ENCODE data around the gene TMEM168.
A peak's percentile ranks its signal among the peaks of the same experiment; 100 is the strongest.

TMEM168 gene

DNA sequence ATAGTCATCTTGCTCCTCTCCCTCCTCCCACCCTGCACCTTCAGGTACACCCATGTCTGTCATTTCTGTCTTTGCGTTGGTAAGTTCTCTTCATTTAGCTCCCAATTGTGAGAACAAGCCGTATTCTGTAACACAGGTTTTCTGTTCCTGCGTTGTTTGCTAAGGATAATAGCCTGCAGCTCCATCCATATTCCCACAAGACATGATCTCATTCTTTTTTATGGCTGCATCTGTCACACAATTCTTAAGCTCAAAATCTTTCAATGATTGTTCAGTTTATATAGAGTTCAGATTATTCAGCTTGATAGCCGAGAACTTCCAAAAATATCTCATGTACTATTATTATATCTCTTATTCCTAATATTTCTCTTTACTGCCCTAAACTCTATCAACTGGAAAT, 16.0 kb upstream of the TMEM168 start (continued):
- TF ChIP-seq ZNF174 (tag by site-specific recombination; IDR thresholded peaks at IDR 0.05) (no peak), ZNF837 (tag by site-specific recombination; IDR thresholded peaks at IDR 0.05) (no peak), KLF10 (tag by site-specific recombination; IDR thresholded peaks at IDR 0.05) (no peak), IKZF3 (tag by site-specific recombination; IDR thresholded peaks at IDR 0.05) (0 out of 2 replicates have a peak, but pooled peaks have one; percentile 27), ZNF157 (tag by site-specific recombination; IDR thresholded peaks at IDR 0.05) (no peak), ZNF521 (tag by site-specific recombination; IDR thresholded peaks at IDR 0.05) (no peak), ZNF248 (tag by site-specific recombination; IDR thresholded peaks at IDR 0.05) (no peak), HOXD13 (CRISPR knock-in tag; IDR thresholded peaks at IDR 0.05; ENCODE audit: borderline replicate concordance) (no peak), GLI2 (tag by site-specific recombination; IDR thresholded peaks at IDR 0.05; ENCODE audit: borderline replicate concordance, low read depth) (no peak), ZFP37 (tag by site-specific recombination; IDR thresholded peaks at IDR 0.05) (no peak), ZNF792 (tag by site-specific recombination; IDR thresholded peaks at IDR 0.05) (no peak), ZEB2 (tag by site-specific recombination; IDR thresholded peaks at IDR 0.05) (0 out of 2 replicates have a peak, but pooled peaks have one; percentile 21), ZNF10 (tag by site-specific recombination; IDR thresholded peaks at IDR 0.05) (no peak), ZNF473 (tag by site-specific recombination; IDR thresholded peaks at IDR 0.05) (no peak), ZNF302 (tag by site-specific recombination; IDR thresholded peaks at IDR 0.05; ENCODE audit: low read depth) (no peak), ZNF335 (tag by site-specific recombination; conservative IDR thresholded peaks at IDR 0.05) (0 out of 2 replicates have a peak, but pooled peaks have one; percentile 15), ZNF544 (tag by site-specific recombination; IDR thresholded peaks at IDR 0.05) (no peak)
- TF ChIP-seq, protein P1, sequence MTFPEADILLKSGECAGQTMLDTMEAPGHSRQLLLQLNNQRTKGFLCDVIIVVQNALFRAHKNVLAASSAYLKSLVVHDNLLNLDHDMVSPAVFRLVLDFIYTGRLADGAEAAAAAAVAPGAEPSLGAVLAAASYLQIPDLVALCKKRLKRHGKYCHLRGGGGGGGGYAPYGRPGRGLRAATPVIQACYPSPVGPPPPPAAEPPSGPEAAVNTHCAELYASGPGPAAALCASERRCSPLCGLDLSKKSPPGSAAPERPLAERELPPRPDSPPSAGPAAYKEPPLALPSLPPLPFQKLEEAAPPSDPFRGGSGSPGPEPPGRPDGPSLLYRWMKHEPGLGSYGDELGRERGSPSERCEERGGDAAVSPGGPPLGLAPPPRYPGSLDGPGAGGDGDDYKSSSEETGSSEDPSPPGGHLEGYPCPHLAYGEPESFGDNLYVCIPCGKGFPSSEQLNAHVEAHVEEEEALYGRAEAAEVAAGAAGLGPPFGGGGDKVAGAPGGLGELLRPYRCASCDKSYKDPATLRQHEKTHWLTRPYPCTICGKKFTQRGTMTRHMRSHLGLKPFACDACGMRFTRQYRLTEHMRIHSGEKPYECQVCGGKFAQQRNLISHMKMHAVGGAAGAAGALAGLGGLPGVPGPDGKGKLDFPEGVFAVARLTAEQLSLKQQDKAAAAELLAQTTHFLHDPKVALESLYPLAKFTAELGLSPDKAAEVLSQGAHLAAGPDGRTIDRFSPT (tag by site-specific recombination; IDR thresholded peaks at IDR 0.05): no peak
- TF ChIP-seq, protein P2, sequence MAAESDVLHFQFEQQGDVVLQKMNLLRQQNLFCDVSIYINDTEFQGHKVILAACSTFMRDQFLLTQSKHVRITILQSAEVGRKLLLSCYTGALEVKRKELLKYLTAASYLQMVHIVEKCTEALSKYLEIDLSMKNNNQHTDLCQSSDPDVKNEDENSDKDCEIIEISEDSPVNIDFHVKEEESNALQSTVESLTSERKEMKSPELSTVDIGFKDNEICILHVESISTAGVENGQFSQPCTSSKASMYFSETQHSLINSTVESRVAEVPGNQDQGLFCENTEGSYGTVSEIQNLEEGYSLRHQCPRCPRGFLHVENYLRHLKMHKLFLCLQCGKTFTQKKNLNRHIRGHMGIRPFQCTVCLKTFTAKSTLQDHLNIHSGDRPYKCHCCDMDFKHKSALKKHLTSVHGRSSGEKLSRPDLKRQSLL (tag by site-specific recombination; IDR thresholded peaks at IDR 0.05): no peak
- TF ChIP-seq, protein P3, sequence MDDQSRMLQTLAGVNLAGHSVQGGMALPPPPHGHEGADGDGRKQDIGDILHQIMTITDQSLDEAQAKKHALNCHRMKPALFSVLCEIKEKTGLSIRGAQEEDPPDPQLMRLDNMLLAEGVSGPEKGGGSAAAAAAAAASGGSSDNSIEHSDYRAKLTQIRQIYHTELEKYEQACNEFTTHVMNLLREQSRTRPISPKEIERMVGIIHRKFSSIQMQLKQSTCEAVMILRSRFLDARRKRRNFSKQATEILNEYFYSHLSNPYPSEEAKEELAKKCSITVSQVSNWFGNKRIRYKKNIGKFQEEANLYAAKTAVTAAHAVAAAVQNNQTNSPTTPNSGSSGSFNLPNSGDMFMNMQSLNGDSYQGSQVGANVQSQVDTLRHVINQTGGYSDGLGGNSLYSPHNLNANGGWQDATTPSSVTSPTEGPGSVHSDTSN (CRISPR knock-in tag; IDR thresholded peaks at IDR 0.05): no peak

DNA sequence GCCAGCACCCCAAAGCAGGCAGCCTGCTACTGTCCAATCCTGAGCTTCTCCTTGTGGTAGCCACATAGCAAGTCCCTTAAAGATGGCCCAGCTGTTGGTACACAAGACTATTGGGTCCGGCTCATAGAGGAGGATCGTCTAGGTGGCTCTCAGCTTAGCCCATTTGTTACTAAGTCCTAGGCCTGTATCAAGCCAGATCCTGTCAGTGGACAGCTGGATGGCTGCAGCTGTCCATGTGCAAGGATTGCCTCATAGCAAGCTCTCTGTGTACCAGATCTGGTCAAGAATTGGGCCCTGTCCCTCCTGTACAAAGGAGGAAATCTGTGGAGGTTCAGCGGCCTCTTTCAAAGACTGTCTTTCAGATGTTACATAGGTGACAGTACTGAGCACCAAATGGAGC, 12.2 kb upstream of the TMEM168 start:
- H3K4me3 ChIP-seq (ENCODE audit: low read depth, low read length): no peak overlapping the region
- ChIA-PET CTCF (no interaction called here), POLR2A (no interaction called here)
- TF ChIP-seq ZNF426 (tag by site-specific recombination; IDR thresholded peaks at IDR 0.05) (no peak), ZNF292 (tag by site-specific recombination; IDR thresholded peaks at IDR 0.05; ENCODE audit: borderline replicate concordance, low read depth) (no peak), YY2 (tag by site-specific recombination; IDR thresholded peaks at IDR 0.05) (no peak), ZNF473 (tag by site-specific recombination; IDR thresholded peaks at IDR 0.05) (no peak), HOXC10 (CRISPR knock-in tag; IDR thresholded peaks at IDR 0.05) (no peak), ZNF664 (tag by site-specific recombination; IDR thresholded peaks at IDR 0.05) (no peak), ZNF354C (tag by site-specific recombination; IDR thresholded peaks at IDR 0.05; ENCODE audit: borderline replicate concordance, low read depth) (no peak)
- TF ChIP-seq, protein P4, sequence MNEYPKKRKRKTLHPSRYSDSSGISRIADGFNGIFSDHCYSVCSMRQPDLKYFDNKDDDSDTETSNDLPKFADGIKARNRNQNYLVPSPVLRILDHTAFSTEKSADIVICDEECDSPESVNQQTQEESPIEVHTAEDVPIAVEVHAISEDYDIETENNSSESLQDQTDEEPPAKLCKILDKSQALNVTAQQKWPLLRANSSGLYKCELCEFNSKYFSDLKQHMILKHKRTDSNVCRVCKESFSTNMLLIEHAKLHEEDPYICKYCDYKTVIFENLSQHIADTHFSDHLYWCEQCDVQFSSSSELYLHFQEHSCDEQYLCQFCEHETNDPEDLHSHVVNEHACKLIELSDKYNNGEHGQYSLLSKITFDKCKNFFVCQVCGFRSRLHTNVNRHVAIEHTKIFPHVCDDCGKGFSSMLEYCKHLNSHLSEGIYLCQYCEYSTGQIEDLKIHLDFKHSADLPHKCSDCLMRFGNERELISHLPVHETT (tag by site-specific recombination; IDR thresholded peaks at IDR 0.05): no peak
- TF ChIP-seq, protein P5, sequence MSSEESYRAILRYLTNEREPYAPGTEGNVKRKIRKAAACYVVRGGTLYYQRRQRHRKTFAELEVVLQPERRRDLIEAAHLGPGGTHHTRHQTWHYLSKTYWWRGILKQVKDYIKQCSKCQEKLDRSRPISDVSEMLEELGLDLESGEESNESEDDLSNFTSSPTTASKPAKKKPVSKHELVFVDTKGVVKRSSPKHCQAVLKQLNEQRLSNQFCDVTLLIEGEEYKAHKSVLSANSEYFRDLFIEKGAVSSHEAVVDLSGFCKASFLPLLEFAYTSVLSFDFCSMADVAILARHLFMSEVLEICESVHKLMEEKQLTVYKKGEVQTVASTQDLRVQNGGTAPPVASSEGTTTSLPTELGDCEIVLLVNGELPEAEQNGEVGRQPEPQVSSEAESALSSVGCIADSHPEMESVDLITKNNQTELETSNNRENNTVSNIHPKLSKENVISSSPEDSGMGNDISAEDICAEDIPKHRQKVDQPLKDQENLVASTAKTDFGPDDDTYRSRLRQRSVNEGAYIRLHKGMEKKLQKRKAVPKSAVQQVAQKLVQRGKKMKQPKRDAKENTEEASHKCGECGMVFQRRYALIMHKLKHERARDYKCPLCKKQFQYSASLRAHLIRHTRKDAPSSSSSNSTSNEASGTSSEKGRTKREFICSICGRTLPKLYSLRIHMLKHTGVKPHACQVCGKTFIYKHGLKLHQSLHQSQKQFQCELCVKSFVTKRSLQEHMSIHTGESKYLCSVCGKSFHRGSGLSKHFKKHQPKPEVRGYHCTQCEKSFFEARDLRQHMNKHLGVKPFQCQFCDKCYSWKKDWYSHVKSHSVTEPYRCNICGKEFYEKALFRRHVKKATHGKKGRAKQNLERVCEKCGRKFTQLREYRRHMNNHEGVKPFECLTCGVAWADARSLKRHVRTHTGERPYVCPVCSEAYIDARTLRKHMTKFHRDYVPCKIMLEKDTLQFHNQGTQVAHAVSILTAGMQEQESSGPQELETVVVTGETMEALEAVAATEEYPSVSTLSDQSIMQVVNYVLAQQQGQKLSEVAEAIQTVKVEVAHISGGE (tag by site-specific recombination; conservative IDR thresholded peaks at IDR 0.05; ENCODE audit: low read depth): no peak
- no peak overlapping the region for H3K27ac ChIP-seq (ENCODE audit: extremely low read depth, low read depth, low read length)
- H3K36me3 ChIP-seq (ENCODE audit: control insufficient read depth in 2 of 2, insufficient read depth in 1 of 2, low read length in 2 of 2): no peaks in the 10 kb centered on the region
- H3K9me3 ChIP-seq (ENCODE audit: control insufficient read depth, insufficient read depth, low read depth, low read length): no peaks in the 10 kb centered on the region
- H3K4me1 ChIP-seq (ENCODE audit: control insufficient read depth, insufficient read depth, low read length): peaks cover 3% of the 10 kb centered on the region; the same call in 1 of the 2 replicates
